Vagina (tissue), 2 donors: ENCODE measurements around the gene SCAF4. TPM values are rescaled to one million over a fixed set of nuclear protein-coding genes. Genes with fewer than 3 reads are reported as not detected.
"Not testable (repeated sequence)": the region's sequence is repeated elsewhere in the genome, so short reads cannot be mapped to it uniquely, and the experiment has no call there.

Experiments
- DNase-seq, 2 donors: peaks; one replicate each; pipeline ENCODE4 v3.0.0-alpha.2; 2017; ENCODE audit errors: extremely low spot score in 2 of 2
- H3K27ac ChIP-seq: fragments of 200-600 bp; sonication (generic); one replicate; pipeline ENCODE4 v1.5.1; 2019
- H3K27me3 ChIP-seq: fragments of 200-600 bp; sonication (generic); one replicate; pipeline ENCODE4 v1.5.1; 2019
- H3K36me3 ChIP-seq, 2 donors: fragments of 200-600 bp; sonication (generic); one replicate each; pipeline ENCODE4 v1.5.1; 2017 to 2019
- H3K4me1 ChIP-seq: fragments of 200-600 bp; sonication (generic); one replicate; pipeline ENCODE4 v1.5.1; 2019
- H3K4me3 ChIP-seq, 2 donors: fragments of 200-600 bp; sonication (generic); 1 replicate in 1 of 2; 2 replicates in 1 of 2; pipeline ENCODE4 v1.5.1; 2016 to 2019
- H3K9me3 ChIP-seq: fragments of 200-600 bp; sonication (generic); one replicate; pipeline ENCODE4 v1.5.1; 2019
- CTCF ChIP-seq, 3 experiments: fragments of 450-650 bp in 2 of 3; fragments of 200-600 bp in 1 of 3; sonication (generic) in 1 of 3; IDR thresholded peaks; one replicate each; pipeline ENCODE4 v1.5.1; 2017 to 2019; ENCODE audit warnings: antibody characterized with exemption in 3 of 3, mild to moderate bottlenecking in 2 of 3, moderate library complexity in 2 of 3
- POLR2A ChIP-seq, 2 donors: fragments of 450-650 bp; IDR thresholded peaks; one replicate each; pipeline ENCODE4 v1.6.1; 2017; ENCODE audit warnings: antibody characterized with exemption in 2 of 2, mild to moderate bottlenecking in 2 of 2, moderate library complexity in 2 of 2
- POLR2AphosphoS5 ChIP-seq, 2 donors: sonication (generic); formaldehyde crosslinking; IDR thresholded peaks; one replicate each; pipeline ENCODE4 v1.9.0; 2017; ENCODE audit warnings: antibody characterized with exemption in 2 of 2, mild to moderate bottlenecking in 2 of 2, low read depth in 1 of 2; ENCODE audit not compliant: insufficient read depth in 1 of 2
- intact Hi-C: fragments of 100-400 bp; cut with DNase I; formaldehyde crosslinking; loops from one replicate; pipeline ENCODE4 v1.15.1; 2023
- total RNA-seq: library from RNA; depleted of rRNA; stranded (reverse); fragments of >200 nt; gene quantifications from one replicate; pipeline ENCODE4 v1.2.3, GENCODE V29; 2016

The SCAF4 gene
- total RNA-seq, 1 donor from 2014 or later: 23.1 TPM

GRCh38 chr21:31659286-31659535 lies 72.7 kb downstream of the SCAF4 start:
- intact Hi-C loops: no loop called here

GRCh38 chr21:31658053-31658452 lies 73.9 kb downstream of the SCAF4 start:
- no peak for TF ChIP-seq POLR2A (IDR thresholded peaks at IDR 0.05)
- TF ChIP-seq POLR2AphosphoS5 (IDR thresholded peaks at IDR 0.05; ENCODE audit: insufficient read depth in 1 of 2, low read depth in 1 of 2): no peak
- no peak for TF ChIP-seq CTCF (IDR thresholded peaks at IDR 0.05)
- H3K9me3 ChIP-seq: no peaks in the 10 kb centered on the region
- H3K36me3 ChIP-seq: no peaks in the 10 kb centered on the region
- intact Hi-C loops: no loop called here
- H3K4me3 ChIP-seq: no peak overlapping the region
- no peak for DNase-seq
- no peaks in the 10 kb centered on the region for H3K27me3 ChIP-seq
- H3K4me1 ChIP-seq: peaks cover 39% of the 10 kb centered on the region
- no peak overlapping the region for H3K27ac ChIP-seq

More at GRCh38 chr21:31659286-31659535, 72.7 kb downstream of the SCAF4 start:
- H3K27me3 ChIP-seq: no peaks in the 10 kb centered on the region
- TF ChIP-seq POLR2AphosphoS5 (IDR thresholded peaks at IDR 0.05; ENCODE audit: insufficient read depth in 1 of 2, low read depth in 1 of 2) (peak in 1 of 2 donors; percentile 40), CTCF (IDR thresholded peaks at IDR 0.05) (peak in 1 of 3 experiments; percentile 2), POLR2A (IDR thresholded peaks at IDR 0.05) (no peak)
- peaks cover 50% of the 10 kb centered on the region for H3K4me1 ChIP-seq
- peak overlapping the region; percentile 78 to 87 for H3K4me3 ChIP-seq
- H3K9me3 ChIP-seq: no peaks in the 10 kb centered on the region
- peak overlapping the region; percentile 83 for H3K27ac ChIP-seq
- no peak for DNase-seq
- H3K36me3 ChIP-seq: peaks cover 0 to 8% of the 10 kb centered on the region in 2 donors

- intact Hi-C loops: no loop called here
- no peak for DNase-seq
Observed at GRCh38 chr21:31656199-31657095, 75.5 kb downstream of the SCAF4 start.

GRCh38 chr21:31654821-31655580 lies 76.9 kb downstream of the SCAF4 start:
- H3K27ac ChIP-seq, intact Hi-C loops, H3K36me3 ChIP-seq, H3K27me3 ChIP-seq, H3K9me3 ChIP-seq, DNase-seq, H3K4me3 ChIP-seq, H3K4me1 ChIP-seq: not testable (repeated sequence)

More at GRCh38 chr21:31656199-31657095, 75.5 kb downstream of the SCAF4 start:
- Histone ChIP-seq H3K27me3 (no peaks in the 10 kb centered on the region), H3K9me3 (no peaks in the 10 kb centered on the region), H3K4me3 (no peak overlapping the region), H3K36me3 (no peaks in the 10 kb centered on the region), H3K27ac (no peak overlapping the region), H3K4me1 (peaks cover 23% of the 10 kb centered on the region)
- TF ChIP-seq POLR2AphosphoS5 (IDR thresholded peaks at IDR 0.05; ENCODE audit: insufficient read depth in 1 of 2, low read depth in 1 of 2) (no peak), CTCF (IDR thresholded peaks at IDR 0.05) (no peak), POLR2A (IDR thresholded peaks at IDR 0.05) (no peak)

GRCh38 chr21:31654340-31654739 lies 77.6 kb downstream of the SCAF4 start:
- DNase-seq: no peak
- H3K36me3 ChIP-seq: no peaks in the 10 kb centered on the region
- intact Hi-C loops: no loop called here
- no peaks in the 10 kb centered on the region for H3K9me3 ChIP-seq
- TF ChIP-seq POLR2AphosphoS5 (IDR thresholded peaks at IDR 0.05; ENCODE audit: insufficient read depth in 1 of 2, low read depth in 1 of 2): no peak
- no peak for TF ChIP-seq POLR2A (IDR thresholded peaks at IDR 0.05)
- no peak for TF ChIP-seq CTCF (IDR thresholded peaks at IDR 0.05)
- H3K4me1 ChIP-seq: peaks cover 9% of the 10 kb centered on the region
- no peak overlapping the region for H3K27ac ChIP-seq
- no peak overlapping the region for H3K4me3 ChIP-seq
- H3K27me3 ChIP-seq: no peaks in the 10 kb centered on the region

GRCh38 chr21:31651491-31651890 lies 80.4 kb downstream of the SCAF4 start:
- H3K36me3 ChIP-seq, intact Hi-C loops, H3K4me3 ChIP-seq, H3K27me3 ChIP-seq, H3K27ac ChIP-seq, DNase-seq, H3K4me1 ChIP-seq, H3K9me3 ChIP-seq: not testable (repeated sequence)
